HL-60 (cell line): ENCODE measurements around the gene OSBPL3.

Experiments used
- DNase-seq, 2 experiments: peaks; one replicate each; pipeline ENCODE4 v3.0.0-alpha.2; 2010 to 2020; ENCODE audit warnings: low read depth in 1 of 2, low spot score in 1 of 2
- H3K27ac ChIP-seq: fragments of 250-450 bp; sonication (Bioruptor Pico); replicated peaks from 2 replicates; pipeline ENCODE4 v1.5.1; 2020; ENCODE audit warnings: mild to moderate bottlenecking, moderate library complexity
- H3K27me3 ChIP-seq: fragments of 250-450 bp; sonication (Bioruptor Pico); 2 replicates; pipeline ENCODE4 v1.5.1; 2021; ENCODE audit warnings: mild to moderate bottlenecking, moderate library complexity; ENCODE audit not compliant: insufficient read depth, poor library complexity, severe bottlenecking
- H3K4me3 ChIP-seq: replicated peaks from 2 replicates; pipeline ENCODE4 v1.5.1; 2011; ENCODE audit warnings: mild to moderate bottlenecking, control low read depth, low read length; ENCODE audit not compliant: insufficient read depth
- GABPA ChIP-seq: IDR thresholded peaks from 2 replicates; pipeline ENCODE4 v1.6.1; 2012; ENCODE audit warnings: low read depth
- POLR2AphosphoS5 ChIP-seq: IDR thresholded peaks from 2 replicates; pipeline ENCODE4 v1.6.1; 2012; ENCODE audit warnings: low read depth
- SPI1 ChIP-seq: IDR thresholded peaks from 2 replicates; pipeline ENCODE4 v1.6.1; 2012; ENCODE audit warnings: low read depth, mild to moderate bottlenecking, borderline replicate concordance
- TF ChIP-seq, protein P1 (sequence below): IDR thresholded peaks from 2 replicates; pipeline ENCODE4 v1.6.1; 2012; ENCODE audit warnings: low read depth; ENCODE audit not compliant: insufficient replicate concordance
- TF ChIP-seq, protein P2 (sequence below): IDR thresholded peaks from one replicate; pipeline ENCODE4 v1.5.1; 2011; ENCODE audit warnings: low read length, control low read depth, inconsistent platforms; ENCODE audit not compliant: insufficient read depth

Gene OSBPL3

DNA sequence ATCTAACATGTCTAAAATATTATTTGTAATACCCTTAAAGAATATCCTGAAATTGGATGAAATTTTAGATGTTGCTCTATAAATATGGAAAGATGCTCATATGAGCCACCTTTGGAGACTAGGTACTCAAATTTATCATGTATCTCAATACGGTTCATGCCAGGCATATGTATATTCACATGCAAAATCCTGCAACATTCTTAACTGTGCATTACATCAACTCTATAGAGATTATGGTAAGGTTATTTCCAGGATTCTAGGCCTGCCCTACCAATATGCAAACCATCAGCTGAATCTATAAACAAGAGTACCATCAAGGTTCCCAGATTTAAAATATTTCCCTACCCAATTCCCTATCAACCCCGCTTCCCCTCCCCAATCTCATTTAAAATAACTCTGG, 27.5 kb downstream of the OSBPL3 start:
- H3K27me3 ChIP-seq, result no peaks in the 10 kb centered on the region
- TF ChIP-seq, protein P1, sequence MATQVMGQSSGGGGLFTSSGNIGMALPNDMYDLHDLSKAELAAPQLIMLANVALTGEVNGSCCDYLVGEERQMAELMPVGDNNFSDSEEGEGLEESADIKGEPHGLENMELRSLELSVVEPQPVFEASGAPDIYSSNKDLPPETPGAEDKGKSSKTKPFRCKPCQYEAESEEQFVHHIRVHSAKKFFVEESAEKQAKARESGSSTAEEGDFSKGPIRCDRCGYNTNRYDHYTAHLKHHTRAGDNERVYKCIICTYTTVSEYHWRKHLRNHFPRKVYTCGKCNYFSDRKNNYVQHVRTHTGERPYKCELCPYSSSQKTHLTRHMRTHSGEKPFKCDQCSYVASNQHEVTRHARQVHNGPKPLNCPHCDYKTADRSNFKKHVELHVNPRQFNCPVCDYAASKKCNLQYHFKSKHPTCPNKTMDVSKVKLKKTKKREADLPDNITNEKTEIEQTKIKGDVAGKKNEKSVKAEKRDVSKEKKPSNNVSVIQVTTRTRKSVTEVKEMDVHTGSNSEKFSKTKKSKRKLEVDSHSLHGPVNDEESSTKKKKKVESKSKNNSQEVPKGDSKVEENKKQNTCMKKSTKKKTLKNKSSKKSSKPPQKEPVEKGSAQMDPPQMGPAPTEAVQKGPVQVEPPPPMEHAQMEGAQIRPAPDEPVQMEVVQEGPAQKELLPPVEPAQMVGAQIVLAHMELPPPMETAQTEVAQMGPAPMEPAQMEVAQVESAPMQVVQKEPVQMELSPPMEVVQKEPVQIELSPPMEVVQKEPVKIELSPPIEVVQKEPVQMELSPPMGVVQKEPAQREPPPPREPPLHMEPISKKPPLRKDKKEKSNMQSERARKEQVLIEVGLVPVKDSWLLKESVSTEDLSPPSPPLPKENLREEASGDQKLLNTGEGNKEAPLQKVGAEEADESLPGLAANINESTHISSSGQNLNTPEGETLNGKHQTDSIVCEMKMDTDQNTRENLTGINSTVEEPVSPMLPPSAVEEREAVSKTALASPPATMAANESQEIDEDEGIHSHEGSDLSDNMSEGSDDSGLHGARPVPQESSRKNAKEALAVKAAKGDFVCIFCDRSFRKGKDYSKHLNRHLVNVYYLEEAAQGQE, result no peak
- TF ChIP-seq, protein P2, sequence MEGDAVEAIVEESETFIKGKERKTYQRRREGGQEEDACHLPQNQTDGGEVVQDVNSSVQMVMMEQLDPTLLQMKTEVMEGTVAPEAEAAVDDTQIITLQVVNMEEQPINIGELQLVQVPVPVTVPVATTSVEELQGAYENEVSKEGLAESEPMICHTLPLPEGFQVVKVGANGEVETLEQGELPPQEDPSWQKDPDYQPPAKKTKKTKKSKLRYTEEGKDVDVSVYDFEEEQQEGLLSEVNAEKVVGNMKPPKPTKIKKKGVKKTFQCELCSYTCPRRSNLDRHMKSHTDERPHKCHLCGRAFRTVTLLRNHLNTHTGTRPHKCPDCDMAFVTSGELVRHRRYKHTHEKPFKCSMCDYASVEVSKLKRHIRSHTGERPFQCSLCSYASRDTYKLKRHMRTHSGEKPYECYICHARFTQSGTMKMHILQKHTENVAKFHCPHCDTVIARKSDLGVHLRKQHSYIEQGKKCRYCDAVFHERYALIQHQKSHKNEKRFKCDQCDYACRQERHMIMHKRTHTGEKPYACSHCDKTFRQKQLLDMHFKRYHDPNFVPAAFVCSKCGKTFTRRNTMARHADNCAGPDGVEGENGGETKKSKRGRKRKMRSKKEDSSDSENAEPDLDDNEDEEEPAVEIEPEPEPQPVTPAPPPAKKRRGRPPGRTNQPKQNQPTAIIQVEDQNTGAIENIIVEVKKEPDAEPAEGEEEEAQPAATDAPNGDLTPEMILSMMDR, result no peak
- TF ChIP-seq POLR2AphosphoS5 (no peak), SPI1 (no peak), GABPA (no peak)
- H3K27ac ChIP-seq, result no peak overlapping the region
- DNase-seq, result no peak
- no peak overlapping the region for H3K4me3 ChIP-seq

DNA sequence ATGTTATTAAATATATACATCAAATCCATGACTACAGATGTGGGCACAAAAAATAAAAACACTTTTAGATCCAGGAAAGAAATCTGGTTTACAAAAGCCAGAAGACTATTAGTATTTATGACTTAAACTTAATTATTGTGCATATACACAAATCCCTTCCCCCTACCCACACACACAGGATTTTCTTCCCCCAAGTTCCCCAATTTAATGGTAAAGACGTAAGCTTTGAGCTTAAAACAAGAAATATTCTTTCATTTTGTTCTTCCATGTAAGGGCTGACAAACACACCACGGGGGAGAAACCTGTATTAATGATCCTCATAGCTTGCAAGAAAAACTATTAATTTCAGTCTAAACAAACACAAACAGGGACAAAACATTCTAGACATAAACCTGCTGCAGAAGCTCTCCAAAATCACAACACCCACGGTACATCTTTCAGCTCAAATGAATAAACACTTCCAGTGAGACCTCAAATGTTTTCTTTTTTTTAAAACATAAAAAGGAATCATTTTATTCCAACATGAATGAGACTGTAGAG, 28.5 kb downstream of the OSBPL3 start:
- Histone ChIP-seq H3K4me3 (no peak overlapping the region), H3K27me3 (no peaks in the 10 kb centered on the region), H3K27ac (no peak overlapping the region)
- no peak for TF ChIP-seq GABPA
- TF ChIP-seq, protein P1, result no peak
- TF ChIP-seq, protein P2, result no peak
- no peak for TF ChIP-seq POLR2AphosphoS5
- no peak for TF ChIP-seq SPI1
- no peak for DNase-seq

DNA sequence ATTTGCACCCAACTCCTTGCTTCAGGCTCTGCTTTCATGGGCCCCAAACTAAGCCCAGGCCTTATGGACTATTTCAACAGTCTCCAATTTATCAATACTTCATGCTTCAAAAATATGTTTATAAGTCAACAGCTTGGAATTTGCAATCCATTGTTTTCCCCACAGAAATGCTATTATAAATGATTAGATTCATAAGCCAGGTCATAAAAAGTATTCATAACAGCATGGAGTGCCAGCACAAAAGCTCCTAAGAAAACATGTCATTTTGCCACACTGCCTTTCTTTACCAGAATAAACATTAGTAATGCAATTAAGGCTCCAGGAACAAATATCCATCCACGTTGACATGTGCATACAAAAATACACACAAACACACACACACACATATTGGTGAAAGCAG, 30.1 kb downstream of the OSBPL3 start:
- H3K27me3 ChIP-seq, result no peaks in the 10 kb centered on the region
- H3K27ac ChIP-seq, result no peak overlapping the region
- TF ChIP-seq POLR2AphosphoS5 (no peak), GABPA (no peak), SPI1 (no peak)
- TF ChIP-seq, protein P1, result no peak
- TF ChIP-seq, protein P2, result no peak
- no peak overlapping the region for H3K4me3 ChIP-seq
- DNase-seq, result no peak
